ENCODE results near the gene C10orf143. TPM values are rescaled to one million over a fixed set of nuclear protein-coding genes. Genes with fewer than 3 reads are reported as not detected.
A peak's percentile ranks its signal among the peaks of the same experiment; 100 is the strongest.

Gene C10orf143
- total RNA-seq, 1 donor from 2014 or later, result 3.7 TPM

GRCh38 chr10:130046591-130046990 is 64.0 kb downstream of the C10orf143 start:
- Histone ChIP-seq H3K9me3 (no peaks in the 10 kb centered on the region), H3K27me3 (ENCODE audit: low read depth) (peaks cover 9% of the 10 kb centered on the region), H3K4me3 (no peak overlapping the region), H3K27ac (no peak overlapping the region), H3K4me1 (no peaks in the 10 kb centered on the region), H3K36me3 (no peaks in the 10 kb centered on the region)
- intact Hi-C loops (cut with DNase I), result no loop called here
- ATAC-seq, result no peak
- TF ChIP-seq CTCF (IDR thresholded peaks at IDR 0.05), result no peak
- DNase-seq, result no peak

GRCh38 chr10:130045801-130046321 is 64.8 kb downstream of the C10orf143 start:
- no peak overlapping the region for H3K27ac ChIP-seq
- H3K27me3 ChIP-seq (ENCODE audit: low read depth), result peaks cover 9% of the 10 kb centered on the region
- H3K4me3 ChIP-seq, result no peak overlapping the region
- no peaks in the 10 kb centered on the region for H3K9me3 ChIP-seq
- peak in 1 of 2 donors; percentile 33 for ATAC-seq
- no peaks in the 10 kb centered on the region for H3K36me3 ChIP-seq
- no peak for TF ChIP-seq CTCF (IDR thresholded peaks at IDR 0.05)
- no peaks in the 10 kb centered on the region for H3K4me1 ChIP-seq
- intact Hi-C loops (cut with DNase I), result no loop called here
- DNase-seq, result no peak

GRCh38 chr10:130045091-130045652 is 65.5 kb downstream of the C10orf143 start:
- Histone ChIP-seq H3K9me3 (no peaks in the 10 kb centered on the region), H3K36me3 (no peaks in the 10 kb centered on the region), H3K27me3 (ENCODE audit: low read depth) (peaks cover 9% of the 10 kb centered on the region), H3K4me3 (no peak overlapping the region), H3K4me1 (no peaks in the 10 kb centered on the region), H3K27ac (no peak overlapping the region)
- intact Hi-C loops (cut with DNase I), result no loop called here
- ATAC-seq (no peak), DNase-seq (no peak)
- TF ChIP-seq CTCF (IDR thresholded peaks at IDR 0.05), result no peak

- ATAC-seq, result no peak
- H3K4me3 ChIP-seq, result no peak overlapping the region
- DNase-seq, result no peak
- H3K27me3 ChIP-seq (ENCODE audit: low read depth), result peaks cover 9% of the 10 kb centered on the region
- H3K4me1 ChIP-seq, result no peaks in the 10 kb centered on the region
- intact Hi-C loops (cut with DNase I), result no loop called here
- no peak for TF ChIP-seq CTCF (IDR thresholded peaks at IDR 0.05)
- H3K9me3 ChIP-seq, result no peaks in the 10 kb centered on the region
- no peak overlapping the region for H3K27ac ChIP-seq
- no peaks in the 10 kb centered on the region for H3K36me3 ChIP-seq
Observed at GRCh38 chr10:130044067-130045061, 66.3 kb downstream of the C10orf143 start.

GRCh38 chr10:130043491-130043890 is 67.1 kb downstream of the C10orf143 start:
- intact Hi-C loops (cut with DNase I), result no loop called here
- H3K27ac ChIP-seq, result no peak overlapping the region
- ATAC-seq (no peak), DNase-seq (no peak)
- no peaks in the 10 kb centered on the region for H3K4me1 ChIP-seq
- no peak overlapping the region for H3K4me3 ChIP-seq
- no peaks in the 10 kb centered on the region for H3K36me3 ChIP-seq
- no peaks in the 10 kb centered on the region for H3K9me3 ChIP-seq
- H3K27me3 ChIP-seq (ENCODE audit: low read depth), result peaks cover 16% of the 10 kb centered on the region
- no peak for TF ChIP-seq CTCF (IDR thresholded peaks at IDR 0.05)
